Karpas-422 (cell line): ENCODE measurements around the gene MXRA8. TPM values are rescaled to one million over a fixed set of nuclear protein-coding genes. Genes with fewer than 3 reads are reported as not detected.
A peak's percentile ranks its signal among the peaks of the same experiment; 100 is the strongest.

Experiments
- DNase-seq: peaks from one replicate; pipeline ENCODE4 v3.0.0-alpha.2; 2015
- H2AFZ ChIP-seq: fragments of 200-600 bp; sonication (generic); 2 replicates; pipeline ENCODE4 v1.6.1; 2014; ENCODE audit warnings: antibody characterized with exemption, low read length, mixed read lengths
- H3K27ac ChIP-seq: fragments of 200-600 bp; sonication (generic); 2 replicates; pipeline ENCODE4 v1.5.1; 2014; ENCODE audit warnings: mild to moderate bottlenecking, low read length, moderate library complexity
- H3K27me3 ChIP-seq: fragments of 200-600 bp; sonication (generic); 2 replicates; pipeline ENCODE4 v1.6.1; 2014; ENCODE audit warnings: low read length, mixed read lengths
- H3K36me3 ChIP-seq: fragments of 200-600 bp; sonication (generic); 2 replicates; pipeline ENCODE4 v1.6.1; 2014; ENCODE audit warnings: low read length, mixed read lengths; ENCODE audit not compliant: insufficient read depth
- H3K4me1 ChIP-seq: fragments of 200-600 bp; sonication (generic); 2 replicates; pipeline ENCODE4 v1.6.1; 2014; ENCODE audit warnings: mild to moderate bottlenecking, low read length, mixed read lengths
- H3K4me2 ChIP-seq: fragments of 200-600 bp; sonication (generic); 2 replicates; pipeline ENCODE4 v1.6.1; 2014; ENCODE audit warnings: low read length, low read depth, mild to moderate bottlenecking; ENCODE audit not compliant: poor library complexity, severe bottlenecking
- H3K4me3 ChIP-seq: fragments of 200-600 bp; sonication (generic); 2 replicates; pipeline ENCODE4 v1.5.1; 2014; ENCODE audit warnings: mild to moderate bottlenecking, antibody characterized with exemption, low read length, mixed read lengths
- H3K79me2 ChIP-seq: fragments of 200-600 bp; sonication (generic); 2 replicates; pipeline ENCODE4 v1.6.1; 2014; ENCODE audit warnings: mild to moderate bottlenecking, low read length, mixed read lengths
- H3K9ac ChIP-seq: fragments of 200-600 bp; sonication (generic); 2 replicates; pipeline ENCODE4 v1.6.0; 2014; ENCODE audit warnings: low read length
- H3K9me2 ChIP-seq: fragments of 200-600 bp; sonication (generic), shearing (Covaris generic); replicated peaks from 2 replicates; pipeline ENCODE4 v1.6.0; 2014; ENCODE audit warnings: mild to moderate bottlenecking, low read length, moderate library complexity; ENCODE audit not compliant: insufficient read depth
- H3K9me3 ChIP-seq: fragments of 300-700, 200-600 bp; sonication (generic); 2 replicates; pipeline ENCODE4 v1.6.1; 2014; ENCODE audit warnings: low read length, mixed read lengths
- H4K20me1 ChIP-seq: fragments of 200-600 bp; sonication (generic); 2 replicates; pipeline ENCODE4 v1.6.1; 2014; ENCODE audit warnings: mild to moderate bottlenecking, antibody characterized with exemption, low read length, low read depth; ENCODE audit not compliant: insufficient read depth
- total RNA-seq: library from RNA; depleted of rRNA; stranded (reverse); fragments of >200 nt; shearing (Covaris generic); gene quantifications from 2 replicates; pipeline ENCODE4 v1.2.3, GENCODE V29; 2014; ENCODE audit warnings: low replicate concordance

Gene MXRA8
- total RNA-seq, 1 experiment from 2014 or later: not detected

- Histone ChIP-seq H3K9me3 (no peaks in the 10 kb centered on the region), H3K27me3 (no peaks in the 10 kb centered on the region), H3K4me2 (no peak overlapping the region), H3K4me1 (0 out of 2 replicates have a peak, but pooled peaks cover 3% of the 10 kb centered on the region), H4K20me1 (no peaks in the 10 kb centered on the region), H3K36me3 (no peaks in the 10 kb centered on the region), H3K9ac (no peak overlapping the region), H3K79me2 (no peaks in the 10 kb centered on the region), H2AFZ (no peak overlapping the region), H3K27ac (no peak overlapping the region), H3K4me3 (no peak overlapping the region), H3K9me2 (no peaks in the 10 kb centered on the region)
- no peak for DNase-seq
These were observed 1.5 kb upstream of the MXRA8 start for GRCh38 chr1:1359664-1360468.

- Histone ChIP-seq H3K79me2 (no peaks in the 10 kb centered on the region), H3K9ac (no peak overlapping the region), H3K4me2 (no peak overlapping the region)
These were observed 931 bp upstream of the MXRA8 start for GRCh38 chr1:1359308-1359663.

GRCh38 chr1:1357871-1358432, 403 bp downstream of the MXRA8 start:
- Histone ChIP-seq H3K9me3 (no peaks in the 10 kb centered on the region), H3K27me3 (no peaks in the 10 kb centered on the region), H3K36me3 (no peaks in the 10 kb centered on the region), H3K4me3 (no peak overlapping the region), H3K9me2 (no peaks in the 10 kb centered on the region), H3K4me1 (peaks cover 9% of the 10 kb centered on the region), H2AFZ (no peak overlapping the region), H3K9ac (no peak overlapping the region), H3K79me2 (no peaks in the 10 kb centered on the region), H3K4me2 (no peak overlapping the region), H4K20me1 (no peaks in the 10 kb centered on the region), H3K27ac (no peak overlapping the region)
- DNase-seq: no peak

More at GRCh38 chr1:1359308-1359663, 931 bp upstream of the MXRA8 start:
- Histone ChIP-seq H3K36me3 (no peaks in the 10 kb centered on the region), H2AFZ (no peak overlapping the region), H3K4me3 (no peak overlapping the region), H3K4me1 (0 out of 2 replicates have a peak, but pooled peaks cover 3% of the 10 kb centered on the region), H3K27me3 (no peaks in the 10 kb centered on the region), H3K27ac (no peak overlapping the region), H3K9me2 (no peaks in the 10 kb centered on the region), H4K20me1 (no peaks in the 10 kb centered on the region), H3K9me3 (no peaks in the 10 kb centered on the region)
- no peak for DNase-seq

- DNase-seq: peak; percentile 59
- H3K4me2 ChIP-seq: no peak overlapping the region
- H3K9me2 ChIP-seq: no peaks in the 10 kb centered on the region
- peaks cover 8% of the 10 kb centered on the region; the same call in 1 of the 2 replicates for H4K20me1 ChIP-seq
- peaks cover 17% of the 10 kb centered on the region for H3K4me1 ChIP-seq
- no peaks in the 10 kb centered on the region for H3K27me3 ChIP-seq
- H3K4me3 ChIP-seq: no peak overlapping the region
- H3K9ac ChIP-seq: no peak overlapping the region
- H2AFZ ChIP-seq: no peak overlapping the region
- H3K79me2 ChIP-seq: no peaks in the 10 kb centered on the region
- H3K27ac ChIP-seq: no peak overlapping the region
- H3K9me3 ChIP-seq: no peaks in the 10 kb centered on the region
- no peaks in the 10 kb centered on the region for H3K36me3 ChIP-seq
These were observed 1.5 kb downstream of the MXRA8 start for GRCh38 chr1:1356796-1357401.

GRCh38 chr1:1356166-1356795, 2.1 kb downstream of the MXRA8 start:
- no peak for DNase-seq
- H3K27ac ChIP-seq: no peak overlapping the region
- H3K9ac ChIP-seq: no peak overlapping the region
- no peak overlapping the region for H3K4me2 ChIP-seq
- H3K4me3 ChIP-seq: no peak overlapping the region
- H3K4me1 ChIP-seq: peaks cover 23% of the 10 kb centered on the region
- no peaks in the 10 kb centered on the region for H3K27me3 ChIP-seq
- H3K79me2 ChIP-seq: no peaks in the 10 kb centered on the region
- no peaks in the 10 kb centered on the region for H3K9me3 ChIP-seq
- peaks cover 11% of the 10 kb centered on the region; the same call in 1 of the 2 replicates for H4K20me1 ChIP-seq
- H3K36me3 ChIP-seq: no peaks in the 10 kb centered on the region
- H3K9me2 ChIP-seq: no peaks in the 10 kb centered on the region
- no peak overlapping the region for H2AFZ ChIP-seq

- no peak overlapping the region for H3K4me3 ChIP-seq
- H3K9ac ChIP-seq: no peak overlapping the region
- no peaks in the 10 kb centered on the region for H3K36me3 ChIP-seq
- peaks cover 23% of the 10 kb centered on the region for H3K4me1 ChIP-seq
- peaks cover 11% of the 10 kb centered on the region; the same call in 1 of the 2 replicates for H4K20me1 ChIP-seq
- no peaks in the 10 kb centered on the region for H3K79me2 ChIP-seq
- no peaks in the 10 kb centered on the region for H3K9me3 ChIP-seq
- no peak overlapping the region for H3K27ac ChIP-seq
- H2AFZ ChIP-seq: no peak overlapping the region
- DNase-seq: no peak
- H3K27me3 ChIP-seq: no peaks in the 10 kb centered on the region
- no peak overlapping the region for H3K4me2 ChIP-seq
- no peaks in the 10 kb centered on the region for H3K9me2 ChIP-seq
These were observed 2.9 kb downstream of the MXRA8 start for GRCh38 chr1:1355416-1355815.

GRCh38 chr1:1354271-1355247, 3.8 kb downstream of the MXRA8 start:
- H3K27me3 ChIP-seq: no peaks in the 10 kb centered on the region
- H3K9me3 ChIP-seq: no peaks in the 10 kb centered on the region
- no peak overlapping the region for H3K4me2 ChIP-seq
- H3K27ac ChIP-seq: no peak overlapping the region
- H3K36me3 ChIP-seq: no peaks in the 10 kb centered on the region
- H3K79me2 ChIP-seq: no peaks in the 10 kb centered on the region
- no peak overlapping the region for H3K9ac ChIP-seq
- H2AFZ ChIP-seq: no peak overlapping the region
- peaks cover 23% of the 10 kb centered on the region for H3K4me1 ChIP-seq
- H3K9me2 ChIP-seq: no peaks in the 10 kb centered on the region
- no peak for DNase-seq
- no peak overlapping the region for H3K4me3 ChIP-seq
- H4K20me1 ChIP-seq: peaks cover 11% of the 10 kb centered on the region; the same call in 1 of the 2 replicates
